ENCODE results near the gene THAP9.

Gene THAP9

DNA sequence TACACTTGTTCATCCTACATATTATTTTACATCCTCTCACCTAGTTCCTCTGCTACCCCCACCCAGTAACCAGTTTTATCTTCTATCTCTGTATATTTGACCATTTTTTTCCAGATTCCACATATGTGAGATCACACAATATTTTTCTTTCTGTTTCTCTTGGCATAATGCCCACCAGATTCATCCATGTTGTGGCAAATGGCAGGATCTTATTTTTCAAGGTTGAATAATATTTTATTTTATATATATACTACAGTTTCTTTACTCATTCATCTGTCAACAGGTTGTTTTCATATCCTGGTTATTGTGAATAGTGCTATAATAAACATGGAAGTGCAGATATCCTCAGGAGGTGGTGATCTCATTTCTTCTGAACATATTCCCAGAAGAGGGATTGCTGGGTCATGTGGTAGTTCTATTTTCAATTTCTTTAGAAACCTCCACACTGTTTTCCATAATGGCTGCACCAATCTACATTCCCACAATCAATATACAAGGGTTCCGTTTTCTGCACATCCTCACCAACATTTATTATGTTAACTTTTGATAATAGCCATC, 48.2 kb downstream of the THAP9 start:
- in situ Hi-C loops (cut with MboI; ENCODE audit: low sequenced_read_pairs) = no loop called here

- in situ Hi-C loops (cut with MboI; ENCODE audit: low sequenced_read_pairs) = no loop called here
Measured at GRCh38 chr4:82951196-82951595, 50.7 kb downstream of the THAP9 start.

DNA sequence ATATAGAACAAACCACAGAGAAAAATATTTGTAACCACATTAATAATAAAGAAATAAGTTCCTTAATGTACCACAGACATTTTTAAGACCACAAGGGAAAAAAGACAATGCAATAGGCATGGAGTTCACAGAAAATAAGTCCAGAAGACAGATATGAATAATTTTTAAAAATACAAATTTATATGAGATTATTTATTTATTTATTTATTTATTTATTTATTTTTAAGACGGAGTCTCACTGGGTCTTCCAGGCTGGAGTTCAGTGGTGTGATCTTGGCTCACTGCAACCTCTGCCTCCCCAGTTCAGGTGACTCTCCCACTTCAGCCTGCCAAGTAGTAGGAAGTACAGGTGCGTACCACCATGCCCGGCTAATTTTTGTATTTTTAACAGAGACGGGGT, 53.7 kb downstream of the THAP9 start:
- in situ Hi-C loops (cut with MboI; ENCODE audit: low sequenced_read_pairs) = no loop called here

- in situ Hi-C loops (cut with MboI; ENCODE audit: low sequenced_read_pairs) = no loop called here
Measured at GRCh38 chr4:82957045-82957444, 56.5 kb downstream of the THAP9 start.

DNA sequence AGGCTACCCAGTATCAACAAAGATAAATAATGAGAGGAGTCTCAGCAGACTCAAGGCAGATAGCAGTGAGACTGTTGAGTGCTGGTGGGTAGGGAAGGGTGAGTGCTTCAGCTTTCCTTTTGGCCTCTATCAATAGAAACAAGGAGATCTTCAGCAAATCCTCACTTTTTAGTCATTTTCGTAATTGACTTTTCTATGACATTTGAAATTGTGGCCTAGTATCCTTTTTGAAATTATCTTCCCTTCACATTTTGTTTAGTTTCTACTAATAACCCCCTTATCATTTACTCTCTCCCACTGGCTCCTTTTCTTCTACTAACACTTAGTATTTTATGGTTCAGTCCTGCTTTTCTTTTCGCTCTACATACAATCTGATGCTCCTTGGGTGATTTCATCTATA, 65.2 kb downstream of the THAP9 start:
- in situ Hi-C loops (cut with MboI; ENCODE audit: low sequenced_read_pairs) = no loop called here

DNA sequence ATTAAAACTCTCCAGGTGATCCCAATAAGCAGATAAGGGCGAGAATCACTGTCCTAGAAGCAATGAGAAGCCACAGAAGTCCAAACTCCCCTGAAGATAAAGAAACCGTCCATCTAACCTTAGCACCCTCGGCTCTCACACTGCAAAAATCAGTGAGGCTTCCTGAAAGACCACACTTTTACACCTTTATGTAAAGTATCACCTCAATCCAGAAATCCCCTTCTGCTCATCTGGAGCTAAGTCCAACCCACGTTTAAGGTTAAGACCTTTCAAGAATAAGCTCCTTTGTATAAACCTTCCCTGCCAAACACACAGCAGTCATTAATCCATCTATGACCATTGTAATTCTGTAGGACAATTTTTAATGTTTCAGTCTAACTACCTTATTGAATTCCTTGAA, 68.4 kb downstream of the THAP9 start:
- in situ Hi-C loops (cut with MboI; ENCODE audit: low sequenced_read_pairs) = no loop called here

DNA sequence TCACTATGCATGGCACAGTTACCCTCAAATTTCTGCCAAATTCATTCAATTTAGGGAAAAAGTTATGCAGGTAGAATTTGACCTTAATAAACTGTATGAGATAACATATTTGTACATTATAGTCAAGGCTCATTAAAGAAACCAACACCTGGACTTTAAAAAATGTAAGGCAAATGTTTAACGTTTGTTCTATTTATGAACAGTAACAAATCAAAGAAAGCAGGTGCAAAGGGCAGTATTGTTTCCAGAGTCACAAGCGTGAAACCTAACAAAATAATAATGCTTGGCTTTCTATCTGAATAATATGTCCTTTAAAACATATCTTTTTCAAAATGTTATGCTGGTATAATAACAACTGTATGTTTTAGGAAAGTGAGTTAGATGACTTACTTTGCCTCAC, 68.9 kb downstream of the THAP9 start:
- in situ Hi-C loops (cut with MboI; ENCODE audit: low sequenced_read_pairs) = no loop called here
